ENCODE measurements around the gene PITPNB. TPM values are rescaled to one million over a fixed set of nuclear protein-coding genes. Genes with fewer than 3 reads are reported as not detected.

Gene PITPNB
- total and polyA plus RNA-seq, 8 donors: 51.1 to 79.3 (median 71.2) TPM

DNA sequence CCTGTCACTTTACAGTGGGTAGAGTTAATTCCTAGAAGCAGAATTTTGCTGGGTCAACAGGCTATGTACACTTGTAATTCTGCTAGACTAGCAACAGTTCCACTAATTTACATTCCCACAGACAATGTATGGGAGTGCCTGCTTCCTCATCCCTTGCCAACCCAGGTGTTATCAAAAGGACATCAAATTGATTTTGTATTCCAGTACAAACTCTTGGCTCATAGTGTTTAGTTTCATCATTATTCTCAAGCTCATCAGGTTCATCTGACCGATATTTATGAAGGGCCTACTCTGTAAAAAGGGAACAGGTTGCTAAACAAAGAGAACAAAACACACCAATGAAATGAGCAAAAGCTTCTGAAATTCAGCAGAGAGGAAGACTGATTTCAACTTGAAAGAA is 30.7 kb downstream of the PITPNB start:
- Histone ChIP-seq H3K4me1 (peaks cover 0 to 28% of the 10 kb centered on the region in 2 donors), H3K9me3 (no peaks in the 10 kb centered on the region), H3K4me3 (no peak overlapping the region), H3K27ac (no peak overlapping the region), H3K36me3 (peaks cover 0 to 84% of the 10 kb centered on the region in 2 donors), H3K27me3 (no peaks in the 10 kb centered on the region)
- no peak for DNase-seq
- ATAC-seq: no peak
- intact Hi-C loops (cut with DNase I): loop anchor here in 1 of 2 donors (10.0 kb wide), 1 partner anchor 116 kb away; no protein-coding TSS in a partner anchor
- TF ChIP-seq, protein P1, sequence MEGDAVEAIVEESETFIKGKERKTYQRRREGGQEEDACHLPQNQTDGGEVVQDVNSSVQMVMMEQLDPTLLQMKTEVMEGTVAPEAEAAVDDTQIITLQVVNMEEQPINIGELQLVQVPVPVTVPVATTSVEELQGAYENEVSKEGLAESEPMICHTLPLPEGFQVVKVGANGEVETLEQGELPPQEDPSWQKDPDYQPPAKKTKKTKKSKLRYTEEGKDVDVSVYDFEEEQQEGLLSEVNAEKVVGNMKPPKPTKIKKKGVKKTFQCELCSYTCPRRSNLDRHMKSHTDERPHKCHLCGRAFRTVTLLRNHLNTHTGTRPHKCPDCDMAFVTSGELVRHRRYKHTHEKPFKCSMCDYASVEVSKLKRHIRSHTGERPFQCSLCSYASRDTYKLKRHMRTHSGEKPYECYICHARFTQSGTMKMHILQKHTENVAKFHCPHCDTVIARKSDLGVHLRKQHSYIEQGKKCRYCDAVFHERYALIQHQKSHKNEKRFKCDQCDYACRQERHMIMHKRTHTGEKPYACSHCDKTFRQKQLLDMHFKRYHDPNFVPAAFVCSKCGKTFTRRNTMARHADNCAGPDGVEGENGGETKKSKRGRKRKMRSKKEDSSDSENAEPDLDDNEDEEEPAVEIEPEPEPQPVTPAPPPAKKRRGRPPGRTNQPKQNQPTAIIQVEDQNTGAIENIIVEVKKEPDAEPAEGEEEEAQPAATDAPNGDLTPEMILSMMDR (IDR thresholded peaks at IDR 0.05): no peak

DNA sequence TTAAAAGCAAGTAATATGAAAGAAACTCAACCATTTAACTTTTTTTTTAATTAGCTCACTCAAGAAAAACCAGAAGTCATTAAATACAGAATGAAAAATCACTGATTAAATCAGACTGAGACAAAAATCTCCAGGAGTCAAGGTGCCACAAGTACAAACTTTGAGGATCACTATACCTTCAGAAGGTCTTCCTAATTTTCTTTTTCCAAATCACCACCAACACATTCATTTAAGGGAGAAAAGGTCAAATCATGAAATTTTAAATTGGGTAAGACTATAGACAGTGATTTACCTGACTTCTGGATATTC is 32.3 kb downstream of the PITPNB start:
- H3K27ac ChIP-seq: peak overlapping the region; percentile 26 to 38
- no peaks in the 10 kb centered on the region for H3K9me3 ChIP-seq
- no peak for DNase-seq
- H3K4me3 ChIP-seq: no peak overlapping the region
- H3K4me1 ChIP-seq: peaks cover 0 to 36% of the 10 kb centered on the region in 2 donors
- no peaks in the 10 kb centered on the region for H3K27me3 ChIP-seq
- peaks cover 0 to 70% of the 10 kb centered on the region in 2 donors for H3K36me3 ChIP-seq
- TF ChIP-seq, protein P1 (IDR thresholded peaks at IDR 0.05): no peak
- ATAC-seq: no peak
- intact Hi-C loops (cut with DNase I): loop anchor here in 1 of 2 donors (10.0 kb wide), 1 partner anchor 118 kb away; no protein-coding TSS in a partner anchor

DNA sequence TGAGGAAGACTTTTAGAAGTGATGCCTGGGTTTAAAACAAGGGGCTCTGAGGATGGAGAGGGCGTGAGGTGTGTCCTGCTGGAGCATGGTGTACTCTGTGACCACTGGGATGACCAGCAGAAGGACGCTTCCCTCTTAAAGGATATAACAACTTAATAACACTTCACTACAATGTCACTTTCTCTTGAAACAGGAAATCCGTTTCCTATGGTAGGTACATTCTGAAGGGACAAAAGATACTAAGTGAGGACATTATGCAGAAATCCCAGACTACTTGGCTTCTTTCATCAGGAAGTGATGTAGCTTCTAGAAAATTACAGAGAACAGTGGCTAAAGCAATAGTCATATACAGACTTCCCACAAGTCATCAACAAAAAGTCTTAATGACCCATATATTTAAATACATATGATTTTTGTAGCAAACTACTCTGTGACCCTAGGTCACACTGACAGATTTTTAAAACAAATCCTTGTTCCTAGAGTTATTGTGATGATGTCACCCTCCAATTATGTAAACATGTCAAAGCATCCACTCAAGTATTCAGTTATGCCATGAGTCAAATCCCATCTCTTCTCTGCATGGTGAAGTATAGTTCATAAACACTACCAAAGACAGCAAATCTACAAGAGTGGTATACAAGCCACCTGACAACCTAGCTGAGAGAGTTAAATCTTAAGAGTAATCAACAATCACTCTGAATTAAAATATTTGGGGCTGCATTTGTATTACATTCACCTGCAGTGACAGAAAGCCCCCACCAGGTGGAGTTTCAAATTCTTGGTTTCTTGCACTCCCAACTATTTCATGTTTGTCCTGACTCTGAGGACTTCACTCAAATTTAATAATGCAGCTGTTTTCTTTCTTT is 32.8 kb downstream of the PITPNB start:
- Histone ChIP-seq H3K36me3 (peaks cover 0 to 64% of the 10 kb centered on the region in 2 donors), H3K27ac (peak overlapping the region; percentile 26 to 38), H3K9me3 (no peaks in the 10 kb centered on the region), H3K27me3 (no peaks in the 10 kb centered on the region), H3K4me1 (peaks cover 0 to 42% of the 10 kb centered on the region in 2 donors), H3K4me3 (no peak overlapping the region)
- DNase-seq: peak in 1 of 4 donors; percentile 46
- ATAC-seq: peak; percentile 79
- TF ChIP-seq, protein P1 (IDR thresholded peaks at IDR 0.05): peak; percentile 75 to 78
- intact Hi-C loops (cut with DNase I): loop anchor here in 1 of 2 donors (10.0 kb wide), 1 partner anchor 119 kb away; no protein-coding TSS in a partner anchor

DNA sequence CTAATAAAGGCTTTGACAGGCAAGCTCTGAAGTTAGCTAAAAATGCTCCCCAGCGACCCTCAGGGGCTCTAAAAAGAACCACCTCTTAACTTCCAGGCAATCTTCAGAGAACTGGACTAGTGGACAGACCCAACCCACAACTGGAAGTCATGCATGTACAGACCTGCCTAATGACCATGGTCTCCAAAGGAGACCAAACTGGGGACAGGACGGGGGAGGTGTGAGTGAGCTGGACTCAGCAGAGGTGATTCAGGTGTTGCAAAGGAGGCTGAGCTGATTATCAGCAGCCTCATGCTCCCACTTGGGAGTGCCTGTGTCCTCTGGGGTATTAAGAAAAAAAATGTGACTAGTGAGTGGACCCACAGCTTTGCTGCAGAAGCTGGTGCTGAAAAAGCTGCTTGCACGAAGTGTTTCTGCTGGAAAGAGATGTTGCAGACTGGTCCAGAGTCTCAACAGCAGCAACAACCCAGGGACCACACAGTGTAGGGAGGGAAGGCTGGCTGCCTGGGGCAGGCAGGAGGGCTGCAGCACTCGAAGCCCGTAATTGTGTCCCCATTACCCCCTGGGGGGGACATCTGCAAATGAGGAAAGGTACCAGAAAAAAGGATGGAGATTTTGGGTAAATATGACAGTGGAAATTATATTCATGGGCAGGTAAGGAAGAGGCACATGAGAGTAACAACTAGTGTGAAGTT is 35.3 kb downstream of the PITPNB start:
- Histone ChIP-seq H3K27ac (no peak overlapping the region), H3K9me3 (no peaks in the 10 kb centered on the region), H3K36me3 (peaks cover 0 to 40% of the 10 kb centered on the region in 2 donors), H3K4me3 (no peak overlapping the region), H3K4me1 (peaks cover 0 to 49% of the 10 kb centered on the region in 2 donors), H3K27me3 (no peaks in the 10 kb centered on the region)
- no peak for ATAC-seq
- TF ChIP-seq, protein P1 (IDR thresholded peaks at IDR 0.05): no peak
- no peak for DNase-seq
- intact Hi-C loops (cut with DNase I): loop anchor here (5.0 to 10.0 kb wide), 2 partner anchors 121 to 123 kb away; no protein-coding TSS in a partner anchor

Data from left lung (tissue), 10 donors.